ENCODE measurements around the gene MED12L.
"Not testable (repeated sequence)": the region's sequence is repeated elsewhere in the genome, so short reads cannot be mapped to it uniquely, and the experiment has no call there.

The MED12L gene

GRCh38 chr3:151216641-151217607 is 131.5 kb downstream of the MED12L start:
- DNase-seq = no peak

- no peak for DNase-seq
Observed at GRCh38 chr3:151218136-151218535, 132.7 kb downstream of the MED12L start.

GRCh38 chr3:151219056-151219455 is 133.6 kb downstream of the MED12L start:
- DNase-seq = no peak

GRCh38 chr3:151224268-151224866 is 138.9 kb downstream of the MED12L start:
- DNase-seq = no peak

GRCh38 chr3:151225040-151225975 is 139.8 kb downstream of the MED12L start:
- no peak for DNase-seq

GRCh38 chr3:151226088-151226563 is 140.7 kb downstream of the MED12L start:
- DNase-seq = no peak

GRCh38 chr3:151226825-151227224 is 141.4 kb downstream of the MED12L start:
- DNase-seq = no peak

- no peak for DNase-seq
Observed at GRCh38 chr3:151227266-151227806, 141.9 kb downstream of the MED12L start.

GRCh38 chr3:151227807-151228665 is 142.6 kb downstream of the MED12L start:
- peak; percentile 88 for DNase-seq

GRCh38 chr3:151228666-151229040 is 143.2 kb downstream of the MED12L start:
- peak; percentile 45 for DNase-seq

- no peak for DNase-seq
Observed at GRCh38 chr3:151230646-151231045, 145.2 kb downstream of the MED12L start.

GRCh38 chr3:151232403-151232802 is 146.9 kb downstream of the MED12L start:
- not testable (repeated sequence) for DNase-seq

- DNase-seq = no peak
Observed at GRCh38 chr3:151232991-151233390, 147.5 kb downstream of the MED12L start.

- DNase-seq = no peak
Observed at GRCh38 chr3:151234825-151235224, 149.4 kb downstream of the MED12L start.

- no peak for DNase-seq
Observed at GRCh38 chr3:151236316-151236715, 150.9 kb downstream of the MED12L start.

- DNase-seq = no peak
Observed at GRCh38 chr3:151236736-151237135, 151.3 kb downstream of the MED12L start.

- DNase-seq = not testable (repeated sequence)
Observed at GRCh38 chr3:151242006-151242405, 156.5 kb downstream of the MED12L start.

- DNase-seq = no peak
Observed at GRCh38 chr3:151248772-151249337, 163.4 kb downstream of the MED12L start.

GRCh38 chr3:151256749-151257148 is 171.3 kb downstream of the MED12L start:
- DNase-seq = no peak

GRCh38 chr3:151259664-151260063 is 174.2 kb downstream of the MED12L start:
- DNase-seq = no peak

- peak; percentile 42 for DNase-seq
Observed at GRCh38 chr3:151262871-151263525, 177.5 kb downstream of the MED12L start.
